Kidney (tissue), 14 donors: Measurements from ENCODE around the gene ANKRD44. TPM values are rescaled to one million over a fixed set of nuclear protein-coding genes. Genes with fewer than 3 reads are reported as not detected.
A peak's percentile ranks its signal among the peaks of the same experiment; 100 is the strongest.

ENCODE experiments used
- DNase-seq, 5 donors: peaks; one replicate each; pipeline ENCODE4 v3.0.0-alpha.2; 2013 to 2020
- FAIRE-seq: peaks from 2 replicates; lab custom pipeline; 2012; peaks lifted over from hg19 to GRCh38; lab: Jason Lieb, UNC
- H3K27ac ChIP-seq, 2 donors: one replicate each; pipeline ENCODE4 v1.7.0; 2013; ENCODE audit warnings: low read depth in 2 of 2, low read length in 2 of 2, inconsistent platforms in 1 of 2
- H3K27me3 ChIP-seq: one replicate; pipeline ENCODE4 v1.7.1; 2013; ENCODE audit warnings: low read length, inconsistent platforms; ENCODE audit not compliant: control insufficient read depth, insufficient read depth
- H3K36me3 ChIP-seq, 3 donors: one replicate each; pipeline versions ENCODE4 v1.7.0 to v1.7.1; 2013; ENCODE audit warnings: low read length in 3 of 3, control low read depth in 1 of 3, inconsistent platforms in 1 of 3; ENCODE audit not compliant: insufficient read depth in 3 of 3, control insufficient read depth in 2 of 3
- H3K4me1 ChIP-seq, 3 donors: one replicate each; pipeline versions ENCODE4 v1.7.0 to v1.7.1; 2013; ENCODE audit warnings: low read length in 3 of 3, inconsistent platforms in 1 of 3, low read depth in 1 of 3; ENCODE audit not compliant: control insufficient read depth in 2 of 3, insufficient read depth in 2 of 3
- H3K4me3 ChIP-seq, 3 donors: one replicate each; pipeline versions ENCODE4 v1.7.0 to v1.8.1; 2013; ENCODE audit warnings: low read length in 3 of 3, control low read depth in 1 of 3, inconsistent platforms in 1 of 3
- H3K9ac ChIP-seq, 3 donors: one replicate each; pipeline versions ENCODE4 v1.7.0 to v1.7.1; 2013; ENCODE audit warnings: low read length in 3 of 3, control low read depth in 1 of 3, inconsistent platforms in 1 of 3
- H3K9me3 ChIP-seq, 3 donors: one replicate each; pipeline versions ENCODE4 v1.7.0 to v1.7.1; 2013; ENCODE audit warnings: low read length in 3 of 3, control low read depth in 1 of 3, inconsistent platforms in 1 of 3; ENCODE audit not compliant: control insufficient read depth in 2 of 3, insufficient read depth in 1 of 3
- intact Hi-C: fragments of 100-400 bp; cut with DNase I; formaldehyde crosslinking; loops from one replicate; pipeline ENCODE4 v1.11.1; 2022
- polyA plus RNA-seq: library from polyadenylated mRNA; stranded (reverse); fragments of 350-450 nt; fragmentation: Illumina TruSeq; extraction: RNeasy Lipid Tissue Mini Kit (QIAGEN cat#74804); gene quantifications from one replicate; pipeline ENCODE4 v1.2.3, GENCODE V29; 2014; ENCODE audit warnings: low read depth, low replicate concordance; ENCODE audit not compliant: insufficient read depth
- total RNA-seq: library from RNA; stranded (reverse); fragmentation: NEBNext Ultra II Directional; extraction: Animal tissue kit (Norgen Biotek cat#: 25700); gene quantifications from one replicate; pipeline ENCODE4 v1.2.1, GENCODE V29; 2021
- TF ChIP-seq, protein P1 (sequence below): IDR thresholded peaks from 3 replicates; pipeline ENCODE4 v1.5.1; 2012; ENCODE audit warnings: mild to moderate bottlenecking, moderate library complexity, borderline replicate concordance; ENCODE audit not compliant: insufficient read depth; ENCODE audit errors: extremely low read depth
- donor health status: control.
- donor health status: control.
- donor health status: control.
- donor health status: control.
- donor health status: control.
- donor health status: DM: yes; HTN: yes; CAD: no.
- donor health status: Normal renal cell carcinoma (clear cell type).

The ANKRD44 gene
- total and polyA plus RNA-seq, 2 donors from 2014 or later, result 2.2 to 39.2 TPM

DNA sequence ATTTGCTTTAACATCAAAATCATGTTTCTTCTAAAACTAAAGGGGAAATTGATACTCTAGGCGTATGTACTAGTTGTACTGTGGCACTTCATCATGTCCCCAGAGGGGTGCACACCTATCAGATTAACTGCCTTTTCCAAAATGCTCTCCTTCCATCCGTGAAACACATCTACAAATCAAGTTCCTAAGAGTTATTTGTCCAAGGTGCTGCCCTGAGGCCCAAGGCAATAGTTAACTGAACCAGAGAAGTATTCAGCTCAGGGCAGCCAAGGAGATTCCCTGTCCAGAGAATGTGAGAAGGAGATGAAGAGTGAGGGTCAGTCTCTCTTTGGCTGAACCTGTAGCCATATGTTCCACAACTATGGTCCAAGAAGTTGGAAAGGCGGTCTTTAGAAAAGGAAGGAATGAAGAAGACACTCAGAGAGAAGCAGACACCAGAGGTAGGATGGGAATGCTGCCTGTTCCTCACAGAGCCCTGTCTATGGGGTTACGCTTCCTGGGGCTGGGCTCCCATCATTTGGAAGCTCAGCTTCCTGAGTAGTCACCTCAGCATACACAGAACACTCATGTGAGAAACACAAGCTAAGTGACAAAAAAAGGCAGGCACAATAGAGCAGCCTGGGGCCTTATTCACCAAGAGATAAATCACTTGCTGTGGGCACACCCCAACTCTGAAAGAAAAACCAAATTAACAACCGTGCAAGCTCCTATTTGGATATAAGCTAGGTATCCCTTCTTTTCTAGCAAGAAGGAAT, 55.6 kb downstream of the ANKRD44 start:
- intact Hi-C loops, result no loop called here
- Histone ChIP-seq H3K9me3 (no peaks in the 10 kb centered on the region), H3K27ac (peak overlapping the region in 1 of 2 donors; percentile 8), H3K36me3 (no peaks in the 10 kb centered on the region), H3K9ac (no peak overlapping the region), H3K27me3 (no peaks in the 10 kb centered on the region), H3K4me1 (peaks cover 0 to 5% (median 3%) of the 10 kb centered on the region in 3 donors), H3K4me3 (no peak overlapping the region)
- TF ChIP-seq, protein P1, sequence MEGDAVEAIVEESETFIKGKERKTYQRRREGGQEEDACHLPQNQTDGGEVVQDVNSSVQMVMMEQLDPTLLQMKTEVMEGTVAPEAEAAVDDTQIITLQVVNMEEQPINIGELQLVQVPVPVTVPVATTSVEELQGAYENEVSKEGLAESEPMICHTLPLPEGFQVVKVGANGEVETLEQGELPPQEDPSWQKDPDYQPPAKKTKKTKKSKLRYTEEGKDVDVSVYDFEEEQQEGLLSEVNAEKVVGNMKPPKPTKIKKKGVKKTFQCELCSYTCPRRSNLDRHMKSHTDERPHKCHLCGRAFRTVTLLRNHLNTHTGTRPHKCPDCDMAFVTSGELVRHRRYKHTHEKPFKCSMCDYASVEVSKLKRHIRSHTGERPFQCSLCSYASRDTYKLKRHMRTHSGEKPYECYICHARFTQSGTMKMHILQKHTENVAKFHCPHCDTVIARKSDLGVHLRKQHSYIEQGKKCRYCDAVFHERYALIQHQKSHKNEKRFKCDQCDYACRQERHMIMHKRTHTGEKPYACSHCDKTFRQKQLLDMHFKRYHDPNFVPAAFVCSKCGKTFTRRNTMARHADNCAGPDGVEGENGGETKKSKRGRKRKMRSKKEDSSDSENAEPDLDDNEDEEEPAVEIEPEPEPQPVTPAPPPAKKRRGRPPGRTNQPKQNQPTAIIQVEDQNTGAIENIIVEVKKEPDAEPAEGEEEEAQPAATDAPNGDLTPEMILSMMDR, result no peak
- no peak for FAIRE-seq
- DNase-seq, result peak in 4 of 5 donors; percentile 39 to 76 (median 60)

DNA sequence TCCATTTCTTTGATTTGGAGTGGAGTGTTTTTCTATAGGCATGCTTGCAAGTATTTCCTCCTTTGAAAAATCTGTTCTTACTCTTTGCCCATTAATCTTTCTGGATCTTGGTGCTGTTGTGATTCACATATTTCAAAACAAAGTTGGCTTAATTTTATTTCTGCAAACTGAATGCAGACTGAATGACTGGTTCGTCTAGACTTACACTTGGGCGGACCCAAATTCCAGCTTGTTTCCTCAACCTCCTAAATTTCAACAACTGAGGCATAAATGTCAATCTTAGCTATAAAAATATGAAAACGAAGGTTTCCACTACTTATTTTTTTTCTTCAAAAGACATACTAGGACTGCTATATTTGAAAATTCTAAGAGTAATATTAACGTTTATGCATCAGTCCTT, 59.0 kb downstream of the ANKRD44 start:
- TF ChIP-seq, protein P1, result no peak
- Histone ChIP-seq H3K36me3 (no peaks in the 10 kb centered on the region), H3K4me1 (peaks cover 0 to 5% (median 3%) of the 10 kb centered on the region in 3 donors), H3K27ac (no peak overlapping the region), H3K9ac (no peak overlapping the region), H3K27me3 (no peaks in the 10 kb centered on the region), H3K4me3 (no peak overlapping the region), H3K9me3 (no peaks in the 10 kb centered on the region)
- no peak for DNase-seq
- FAIRE-seq, result no peak
- intact Hi-C loops, result no loop called here

DNA sequence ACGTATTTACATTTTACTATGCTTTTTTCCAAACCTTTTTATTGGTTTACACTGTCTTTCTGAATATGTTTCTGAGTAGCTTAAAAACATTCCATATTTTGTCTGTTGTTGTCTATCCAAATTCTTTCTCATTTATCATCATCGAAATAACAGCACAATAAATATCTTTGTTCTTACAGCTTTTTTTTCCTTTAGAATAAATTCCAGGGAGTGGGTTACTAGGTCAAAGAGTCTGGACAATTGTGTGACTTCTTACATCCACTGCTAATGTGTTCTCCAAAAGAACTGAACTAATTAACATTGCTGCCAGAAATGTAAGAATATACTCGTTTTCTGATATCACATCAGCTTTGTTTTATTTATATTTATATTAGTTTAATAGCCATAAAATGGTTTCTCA, 59.4 kb downstream of the ANKRD44 start:
- TF ChIP-seq, protein P1, result no peak
- Histone ChIP-seq H3K4me3 (no peak overlapping the region), H3K4me1 (peaks cover 0 to 5% (median 3%) of the 10 kb centered on the region in 3 donors), H3K9ac (no peak overlapping the region), H3K27ac (no peak overlapping the region), H3K27me3 (no peaks in the 10 kb centered on the region), H3K36me3 (no peaks in the 10 kb centered on the region), H3K9me3 (no peaks in the 10 kb centered on the region)
- no peak for DNase-seq
- peak; percentile 54 for FAIRE-seq
- intact Hi-C loops, result no loop called here
